ENCODE measurements around the gene C1QTNF2.

DNA sequence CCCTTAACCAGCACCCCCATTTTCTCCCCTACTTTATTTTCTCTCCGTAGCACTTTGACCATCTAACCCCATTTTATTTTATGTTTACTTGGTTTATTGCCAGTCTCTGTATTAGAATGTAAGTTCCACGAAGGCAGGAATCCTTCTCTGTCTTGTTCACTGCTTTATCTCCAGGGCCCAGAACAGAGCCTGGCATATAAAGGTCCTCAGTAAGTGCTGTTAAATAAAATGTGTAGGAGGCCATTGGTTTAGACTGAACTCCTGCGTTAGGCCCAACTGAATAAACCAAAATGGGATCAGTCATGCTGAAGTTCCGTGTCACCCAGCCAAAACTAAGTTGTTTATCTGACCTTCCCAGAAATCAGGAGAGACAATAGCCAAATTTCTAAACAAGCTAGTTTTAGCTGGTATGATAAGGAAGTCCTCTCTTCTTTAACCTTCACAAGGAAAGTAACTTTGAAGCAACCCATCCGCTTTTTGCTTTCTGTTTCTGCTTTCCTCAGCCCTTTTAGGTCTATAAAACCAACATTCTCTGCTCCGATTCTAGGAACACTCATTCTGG, 29.0 kb downstream of the C1QTNF2 start:
- TF ChIP-seq, protein P1, sequence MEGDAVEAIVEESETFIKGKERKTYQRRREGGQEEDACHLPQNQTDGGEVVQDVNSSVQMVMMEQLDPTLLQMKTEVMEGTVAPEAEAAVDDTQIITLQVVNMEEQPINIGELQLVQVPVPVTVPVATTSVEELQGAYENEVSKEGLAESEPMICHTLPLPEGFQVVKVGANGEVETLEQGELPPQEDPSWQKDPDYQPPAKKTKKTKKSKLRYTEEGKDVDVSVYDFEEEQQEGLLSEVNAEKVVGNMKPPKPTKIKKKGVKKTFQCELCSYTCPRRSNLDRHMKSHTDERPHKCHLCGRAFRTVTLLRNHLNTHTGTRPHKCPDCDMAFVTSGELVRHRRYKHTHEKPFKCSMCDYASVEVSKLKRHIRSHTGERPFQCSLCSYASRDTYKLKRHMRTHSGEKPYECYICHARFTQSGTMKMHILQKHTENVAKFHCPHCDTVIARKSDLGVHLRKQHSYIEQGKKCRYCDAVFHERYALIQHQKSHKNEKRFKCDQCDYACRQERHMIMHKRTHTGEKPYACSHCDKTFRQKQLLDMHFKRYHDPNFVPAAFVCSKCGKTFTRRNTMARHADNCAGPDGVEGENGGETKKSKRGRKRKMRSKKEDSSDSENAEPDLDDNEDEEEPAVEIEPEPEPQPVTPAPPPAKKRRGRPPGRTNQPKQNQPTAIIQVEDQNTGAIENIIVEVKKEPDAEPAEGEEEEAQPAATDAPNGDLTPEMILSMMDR (IDR thresholded peaks at IDR 0.05): no peak
- no peak for TF ChIP-seq POLR2A (IDR thresholded peaks at IDR 0.05)
